HepG2 (cell line): ENCODE data around the gene AFAP1.

ENCODE experiments used
- EP300 ChIP-seq, 3 experiments: sonication (generic) in 1 of 3; formaldehyde crosslinking in 1 of 3; IDR thresholded peaks; 2 replicates each; pipeline versions ENCODE4 v1.5.1 to v1.6.1; 2011 to 2020; ENCODE audit warnings: low read depth in 2 of 3, low read length in 2 of 3, borderline replicate concordance in 1 of 3, improper control_type of control experiment in 1 of 3, mild to moderate bottlenecking in 1 of 3, missing genetic modification reagents in 1 of 3, moderate library complexity in 1 of 3
- FOXP1 ChIP-seq, 2 experiments: fragments of 450-650 bp in 1 of 2; IDR thresholded peaks; 2 replicates each; pipeline ENCODE4 v1.6.1; 2017 to 2018; ENCODE audit warnings: antibody characterized with exemption in 1 of 2
- PCBP2 ChIP-seq: fragments of 200-400 bp; formaldehyde crosslinking; optimal IDR thresholded peaks from 2 replicates; pipeline ENCODE3; 2018; ENCODE audit warnings: low read length, low read depth; ENCODE audit not compliant: poor library complexity, severe bottlenecking
- POLR2AphosphoS5 ChIP-seq: IDR thresholded peaks from 2 replicates; pipeline ENCODE4 v1.6.1; 2012; ENCODE audit warnings: low read depth, low read length
- RFXANK ChIP-seq: IDR thresholded peaks from 2 replicates; pipeline ENCODE4 v1.6.1; 2016
- TF ChIP-seq, protein P1 (sequence below): sonication (generic); formaldehyde crosslinking; IDR thresholded peaks from 2 replicates; pipeline ENCODE4 v1.5.0; 2020; ENCODE audit warnings: mild to moderate bottlenecking, missing genetic modification reagents, moderate library complexity
- TF ChIP-seq, protein P2 (sequence below): IDR thresholded peaks from 2 replicates; pipeline ENCODE4 v1.6.1; 2012; ENCODE audit warnings: inconsistent platforms

DNA sequence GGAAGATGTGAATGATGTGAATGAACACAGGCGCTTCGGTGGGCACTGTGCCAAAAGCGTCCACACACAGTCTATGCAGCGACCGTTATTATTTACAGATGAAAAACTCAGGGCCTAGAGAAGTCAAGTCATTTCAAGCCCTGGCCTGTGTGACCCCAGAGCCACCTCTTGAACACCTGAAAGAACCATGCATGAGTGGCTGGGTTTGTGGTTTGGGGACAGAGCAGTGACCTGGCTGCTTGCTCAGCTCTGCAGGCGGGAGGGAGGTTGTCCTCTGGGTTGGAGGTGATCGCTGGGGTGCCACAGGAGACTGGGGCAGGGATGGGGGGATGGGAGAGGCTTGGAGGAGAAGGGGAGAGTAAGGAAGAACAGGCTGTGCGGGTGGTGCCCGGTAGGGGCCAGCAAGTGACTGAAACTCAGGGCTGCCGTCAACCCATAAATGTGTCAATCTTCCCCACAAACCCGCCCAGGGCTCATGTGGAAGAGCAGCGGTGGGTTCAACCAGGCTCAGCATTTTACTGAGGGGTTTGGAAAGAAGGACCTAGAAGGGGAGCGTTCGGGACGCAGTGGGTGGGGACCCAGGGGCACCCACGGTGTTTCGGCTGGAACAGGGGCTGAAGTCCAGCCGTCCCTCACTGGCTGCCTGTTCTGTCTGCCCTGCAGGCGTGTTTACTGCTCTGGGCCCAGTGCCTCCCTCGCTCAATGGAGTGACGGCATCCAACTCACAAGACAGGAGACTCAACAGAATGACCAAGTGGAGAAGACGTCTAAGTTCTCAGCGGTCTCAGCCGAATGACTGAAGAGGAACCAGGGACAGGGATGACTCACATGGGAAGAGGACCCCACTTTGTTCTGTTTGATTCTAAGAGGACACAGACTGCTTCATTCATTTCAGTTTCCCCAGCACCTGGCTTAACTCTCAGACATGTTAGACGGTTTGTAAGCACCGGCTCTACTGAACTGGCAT, 167.8 kb downstream of the AFAP1 start:
- TF ChIP-seq, protein P1, sequence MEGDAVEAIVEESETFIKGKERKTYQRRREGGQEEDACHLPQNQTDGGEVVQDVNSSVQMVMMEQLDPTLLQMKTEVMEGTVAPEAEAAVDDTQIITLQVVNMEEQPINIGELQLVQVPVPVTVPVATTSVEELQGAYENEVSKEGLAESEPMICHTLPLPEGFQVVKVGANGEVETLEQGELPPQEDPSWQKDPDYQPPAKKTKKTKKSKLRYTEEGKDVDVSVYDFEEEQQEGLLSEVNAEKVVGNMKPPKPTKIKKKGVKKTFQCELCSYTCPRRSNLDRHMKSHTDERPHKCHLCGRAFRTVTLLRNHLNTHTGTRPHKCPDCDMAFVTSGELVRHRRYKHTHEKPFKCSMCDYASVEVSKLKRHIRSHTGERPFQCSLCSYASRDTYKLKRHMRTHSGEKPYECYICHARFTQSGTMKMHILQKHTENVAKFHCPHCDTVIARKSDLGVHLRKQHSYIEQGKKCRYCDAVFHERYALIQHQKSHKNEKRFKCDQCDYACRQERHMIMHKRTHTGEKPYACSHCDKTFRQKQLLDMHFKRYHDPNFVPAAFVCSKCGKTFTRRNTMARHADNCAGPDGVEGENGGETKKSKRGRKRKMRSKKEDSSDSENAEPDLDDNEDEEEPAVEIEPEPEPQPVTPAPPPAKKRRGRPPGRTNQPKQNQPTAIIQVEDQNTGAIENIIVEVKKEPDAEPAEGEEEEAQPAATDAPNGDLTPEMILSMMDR (CRISPR knock-in tag): no peak
- TF ChIP-seq RFXANK (CRISPR knock-in tag): no peak
- TF ChIP-seq, protein P2, sequence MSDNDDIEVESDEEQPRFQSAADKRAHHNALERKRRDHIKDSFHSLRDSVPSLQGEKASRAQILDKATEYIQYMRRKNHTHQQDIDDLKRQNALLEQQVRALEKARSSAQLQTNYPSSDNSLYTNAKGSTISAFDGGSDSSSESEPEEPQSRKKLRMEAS: no peak
- no peak for TF ChIP-seq PCBP2
- TF ChIP-seq EP300 (IDR thresholded peaks at IDR 0.05; ENCODE audit: low read depth in 2 of 2, low read length in 2 of 2): no peak
- TF ChIP-seq EP300 (CRISPR knock-in tag; IDR thresholded peaks at IDR 0.05; ENCODE audit: borderline replicate concordance): no peak
- TF ChIP-seq POLR2AphosphoS5: no peak
- TF ChIP-seq FOXP1 (IDR thresholded peaks at IDR 0.05): no peak
- no peak for TF ChIP-seq FOXP1 (CRISPR knock-in tag; IDR thresholded peaks at IDR 0.05)
